B cell (primary cell): Measurements from ENCODE around the gene PANK1.

Experiments used
- CTCF ChIP-seq: fragments of 200-600 bp; IDR thresholded peaks from one replicate; pipeline ENCODE4 v1.8.0; 2022; ENCODE audit warnings: antibody characterized with exemption, mild to moderate bottlenecking
- EZH2 ChIP-seq: IDR thresholded peaks from 2 replicates; pipeline ENCODE4 v1.6.1; 2012; ENCODE audit warnings: borderline replicate concordance, low read depth, mild to moderate bottlenecking, moderate library complexity, low read length; ENCODE audit not compliant: insufficient read depth, poor library complexity, severe bottlenecking

GRCh38 chr10:89683883-89684282 is 38.8 kb upstream of the PANK1 start:
- TF ChIP-seq CTCF = no peak
- no peak for TF ChIP-seq EZH2
